ENCODE results near the gene PSME4.

The PSME4 gene

GRCh38 chr2:53970724-53971602, at the start of gene PSME4:
Gene PSME4, minus strand, starts transcription at chr2:53970993. Its CDS starts 209 bp downstream, at chr2:53970784.
- peaks cover 19% of the 10 kb centered on the region for H3K36me3 Mint-ChIP-seq
- H3K27ac Mint-ChIP-seq = peak within 1 kb of the TSS; percentile 96
- no peaks in the 10 kb centered on the region for H3K9me3 Mint-ChIP-seq
- H3K4me1 Mint-ChIP-seq = peaks cover 52% of the 10 kb centered on the region
- H3K4me3 Mint-ChIP-seq = peak within 1 kb of the TSS; percentile 84
- DNase-seq (ENCODE audit: low spot score in 2 of 2) = peak; percentile 81 to 93
- ATAC-seq = peak; percentile 93

GRCh38 chr2:54015798-54016699, 45.3 kb upstream of the PSME4 start:
- Mint-ChIP-seq H3K4me1 (peaks cover 11% of the 10 kb centered on the region), H3K9me3 (peaks cover 3% of the 10 kb centered on the region), H3K36me3 (peaks cover 8% of the 10 kb centered on the region), H3K4me3 (no peak overlapping the region), H3K27ac (no peak overlapping the region)
- DNase-seq (ENCODE audit: low spot score in 2 of 2) = no peak
- no peak for ATAC-seq

- Mint-ChIP-seq H3K9me3 (no peaks in the 10 kb centered on the region), H3K27ac (peak overlapping the region; percentile 61), H3K4me3 (peak overlapping the region; percentile 46), H3K36me3 (peaks cover 8% of the 10 kb centered on the region), H3K4me1 (peaks cover 11% of the 10 kb centered on the region)
- ATAC-seq (no peak), DNase-seq (ENCODE audit: low spot score in 2 of 2) (no peak)
Measured at GRCh38 chr2:54013996-54014395, 43.2 kb upstream of the PSME4 start.

- Mint-ChIP-seq H3K27ac (no peak overlapping the region), H3K4me1 (peaks cover 11% of the 10 kb centered on the region), H3K4me3 (no peak overlapping the region), H3K9me3 (no peaks in the 10 kb centered on the region), H3K36me3 (no peaks in the 10 kb centered on the region)
- ATAC-seq (no peak), DNase-seq (ENCODE audit: low spot score in 2 of 2) (no peak)
Measured at GRCh38 chr2:54012538-54013141, 41.8 kb upstream of the PSME4 start.

GRCh38 chr2:54009549-54009948, 38.8 kb upstream of the PSME4 start:
- Mint-ChIP-seq H3K27ac (no peak overlapping the region), H3K9me3 (no peaks in the 10 kb centered on the region)

GRCh38 chr2:54008439-54008838, 37.6 kb upstream of the PSME4 start:
- DNase-seq (ENCODE audit: low spot score in 2 of 2) = no peak
- Mint-ChIP-seq H3K9me3 (no peaks in the 10 kb centered on the region), H3K4me3 (no peak overlapping the region), H3K27ac (no peak overlapping the region), H3K36me3 (no peaks in the 10 kb centered on the region), H3K4me1 (peaks cover 3% of the 10 kb centered on the region)
- ATAC-seq = no peak

More at GRCh38 chr2:54009549-54009948, 38.8 kb upstream of the PSME4 start:
- Mint-ChIP-seq H3K4me1 (peaks cover 11% of the 10 kb centered on the region), H3K4me3 (no peak overlapping the region), H3K36me3 (no peaks in the 10 kb centered on the region)
- ATAC-seq (no peak), DNase-seq (ENCODE audit: low spot score in 2 of 2) (no peak)

GRCh38 chr2:54000524-54000923, 29.7 kb upstream of the PSME4 start:
- no peak for ATAC-seq
- no peak for DNase-seq (ENCODE audit: low spot score in 2 of 2)
- H3K36me3 Mint-ChIP-seq = no peaks in the 10 kb centered on the region
- no peak overlapping the region for H3K4me3 Mint-ChIP-seq
- H3K9me3 Mint-ChIP-seq = no peaks in the 10 kb centered on the region
- no peak overlapping the region for H3K27ac Mint-ChIP-seq
- H3K4me1 Mint-ChIP-seq = no peaks in the 10 kb centered on the region

GRCh38 chr2:54000122-54000521, 29.3 kb upstream of the PSME4 start:
- Mint-ChIP-seq H3K4me1 (peaks cover 2% of the 10 kb centered on the region), H3K27ac (no peak overlapping the region), H3K36me3 (no peaks in the 10 kb centered on the region), H3K4me3 (no peak overlapping the region), H3K9me3 (no peaks in the 10 kb centered on the region)
- no peak for DNase-seq (ENCODE audit: low spot score in 2 of 2)
- no peak for ATAC-seq

- H3K36me3 Mint-ChIP-seq = no peaks in the 10 kb centered on the region
- no peak overlapping the region for H3K27ac Mint-ChIP-seq
- DNase-seq (ENCODE audit: low spot score in 2 of 2) = no peak
- no peak overlapping the region for H3K4me3 Mint-ChIP-seq
- no peaks in the 10 kb centered on the region for H3K9me3 Mint-ChIP-seq
- no peak for ATAC-seq
- H3K4me1 Mint-ChIP-seq = peaks cover 11% of the 10 kb centered on the region
Measured at GRCh38 chr2:53998834-53999233, 28.0 kb upstream of the PSME4 start.

- peaks cover 32% of the 10 kb centered on the region for H3K4me1 Mint-ChIP-seq
- DNase-seq (ENCODE audit: low spot score in 2 of 2) (no peak), ATAC-seq (peak; percentile 98)
- peak overlapping the region; percentile 85 for H3K27ac Mint-ChIP-seq
- H3K36me3 Mint-ChIP-seq = no peaks in the 10 kb centered on the region
- peak overlapping the region; percentile 53 for H3K4me3 Mint-ChIP-seq
- no peaks in the 10 kb centered on the region for H3K9me3 Mint-ChIP-seq
Measured at GRCh38 chr2:53994818-53995808, 24.3 kb upstream of the PSME4 start.

GRCh38 chr2:53991948-53992347, 21.2 kb upstream of the PSME4 start:
- Mint-ChIP-seq H3K4me1 (peaks cover 43% of the 10 kb centered on the region), H3K9me3 (no peaks in the 10 kb centered on the region), H3K4me3 (no peak overlapping the region), H3K36me3 (no peaks in the 10 kb centered on the region), H3K27ac (peak overlapping the region; percentile 53)
- ATAC-seq (no peak), DNase-seq (ENCODE audit: low spot score in 2 of 2) (no peak)

GRCh38 chr2:53989210-53989862, 18.5 kb upstream of the PSME4 start:
- Mint-ChIP-seq H3K36me3 (no peaks in the 10 kb centered on the region), H3K4me3 (no peak overlapping the region), H3K27ac (no peak overlapping the region), H3K4me1 (peaks cover 44% of the 10 kb centered on the region), H3K9me3 (no peaks in the 10 kb centered on the region)
- DNase-seq (ENCODE audit: low spot score in 2 of 2) (no peak), ATAC-seq (no peak)

GRCh38 chr2:53987336-53987921, 16.6 kb upstream of the PSME4 start:
- Mint-ChIP-seq H3K27ac (peak overlapping the region; percentile 9), H3K4me3 (no peak overlapping the region), H3K9me3 (no peaks in the 10 kb centered on the region), H3K36me3 (no peaks in the 10 kb centered on the region), H3K4me1 (peaks cover 35% of the 10 kb centered on the region)
- DNase-seq (ENCODE audit: low spot score in 2 of 2) = no peak
- ATAC-seq = peak; percentile 56
